ENCODE measurements around the gene WWOX.
"Not testable (repeated sequence)": the region's sequence is repeated elsewhere in the genome, so short reads cannot be mapped to it uniquely, and the experiment has no call there.

WWOX gene

GRCh38 chr16:78689536-78689935, 590.1 kb downstream of the WWOX start:
- Histone ChIP-seq H3K36me3 (replicated peaks; ENCODE audit: insufficient read depth, low read length) (no peaks in the 10 kb centered on the region), H3K9ac (ENCODE audit: low read length) (no peak overlapping the region), H3K27me3 (replicated peaks; ENCODE audit: insufficient read depth, low read length) (no peaks in the 10 kb centered on the region), H3K4me2 (ENCODE audit: low read depth, low read length) (no peak overlapping the region), H3K4me1 (ENCODE audit: low read length) (no peaks in the 10 kb centered on the region), H2AFZ (ENCODE audit: low read length) (no peak overlapping the region), H3K9me3 (replicated peaks; ENCODE audit: insufficient read depth, low read length) (no peaks in the 10 kb centered on the region), H3K79me2 (ENCODE audit: low read length) (no peaks in the 10 kb centered on the region), H3K9me2 (replicated peaks; ENCODE audit: insufficient read depth, low read length) (no peaks in the 10 kb centered on the region), H4K20me1 (ENCODE audit: insufficient read depth, low read length) (no peaks in the 10 kb centered on the region), H3F3A (ENCODE audit: insufficient read depth, low read length) (peaks cover 41% of the 10 kb centered on the region), H3K4me3 (ENCODE audit: low read length) (no peak overlapping the region), H3K27ac (ENCODE audit: low read length) (no peak overlapping the region)
- no peak for DNase-seq
- no peak for TF ChIP-seq CTCF (IDR thresholded peaks at IDR 0.05; ENCODE audit: low read length)
- TF ChIP-seq EZH2 (optimal IDR thresholded peaks at IDR 0.05; ENCODE audit: low read depth, low read length): no peak
- TF ChIP-seq EZH2phosphoT487 (IDR thresholded peaks at IDR 0.05; ENCODE audit: low read length): no peak

- DNase-seq: no peak
- H3K9me3 ChIP-seq (replicated peaks; ENCODE audit: insufficient read depth, low read length): no peaks in the 10 kb centered on the region
- H3K27ac ChIP-seq (ENCODE audit: low read length): no peak overlapping the region
- no peaks in the 10 kb centered on the region for H3K79me2 ChIP-seq (ENCODE audit: low read length)
- no peak overlapping the region for H3K9ac ChIP-seq (ENCODE audit: low read length)
- H2AFZ ChIP-seq (ENCODE audit: low read length): no peak overlapping the region
- H4K20me1 ChIP-seq (ENCODE audit: insufficient read depth, low read length): no peaks in the 10 kb centered on the region
- no peaks in the 10 kb centered on the region for H3K36me3 ChIP-seq (replicated peaks; ENCODE audit: insufficient read depth, low read length)
- no peaks in the 10 kb centered on the region for H3K27me3 ChIP-seq (replicated peaks; ENCODE audit: insufficient read depth, low read length)
- H3K9me2 ChIP-seq (replicated peaks; ENCODE audit: insufficient read depth, low read length): no peaks in the 10 kb centered on the region
- no peak overlapping the region for H3K4me3 ChIP-seq (ENCODE audit: low read length)
- peaks cover 34% of the 10 kb centered on the region for H3F3A ChIP-seq (ENCODE audit: insufficient read depth, low read length)
- no peak overlapping the region for H3K4me2 ChIP-seq (ENCODE audit: low read depth, low read length)
- H3K4me1 ChIP-seq (ENCODE audit: low read length): no peaks in the 10 kb centered on the region
- no peak for TF ChIP-seq EZH2 (optimal IDR thresholded peaks at IDR 0.05; ENCODE audit: low read depth, low read length)
- TF ChIP-seq EZH2phosphoT487 (IDR thresholded peaks at IDR 0.05; ENCODE audit: low read length): no peak
- TF ChIP-seq CTCF (IDR thresholded peaks at IDR 0.05; ENCODE audit: low read length): no peak
Observed at GRCh38 chr16:78690510-78690909, 591.1 kb downstream of the WWOX start.

DNA sequence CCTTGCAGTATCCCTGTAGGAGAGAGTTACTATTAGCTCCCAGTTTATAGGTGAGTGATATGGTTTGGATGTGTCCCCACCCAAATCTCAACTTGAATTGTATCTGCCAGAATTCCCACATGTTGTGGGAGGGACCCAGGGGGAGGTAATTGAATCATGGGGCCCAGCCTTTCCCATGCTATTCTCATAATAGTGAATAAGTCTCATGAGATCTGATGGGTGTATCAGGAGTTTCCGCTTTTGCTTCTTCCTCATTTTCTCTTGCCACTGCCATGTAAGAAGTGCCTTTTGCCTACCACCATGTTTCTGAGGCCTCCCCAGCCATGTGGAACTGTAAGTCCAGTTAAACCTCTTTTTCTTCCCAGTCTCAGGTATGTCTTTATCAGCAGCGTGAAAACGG, 592.3 kb downstream of the WWOX start:
- H3K9me2 ChIP-seq (replicated peaks; ENCODE audit: insufficient read depth, low read length); H2AFZ ChIP-seq (ENCODE audit: low read length); H3K9ac ChIP-seq (ENCODE audit: low read length); H3K9me3 ChIP-seq (replicated peaks; ENCODE audit: insufficient read depth, low read length); H3K4me3 ChIP-seq (ENCODE audit: low read length); H4K20me1 ChIP-seq (ENCODE audit: insufficient read depth, low read length); H3K27ac ChIP-seq (ENCODE audit: low read length); H3K36me3 ChIP-seq (replicated peaks; ENCODE audit: insufficient read depth, low read length); H3K79me2 ChIP-seq (ENCODE audit: low read length); DNase-seq; H3K4me1 ChIP-seq (ENCODE audit: low read length); H3K4me2 ChIP-seq (ENCODE audit: low read depth, low read length); H3K27me3 ChIP-seq (replicated peaks; ENCODE audit: insufficient read depth, low read length): not testable (repeated sequence)
- H3F3A ChIP-seq (ENCODE audit: insufficient read depth, low read length): peaks cover 40% of the 10 kb centered on the region

GRCh38 chr16:78693496-78693895, 594.0 kb downstream of the WWOX start:
- Histone ChIP-seq H4K20me1 (ENCODE audit: insufficient read depth, low read length) (no peaks in the 10 kb centered on the region), H3K27ac (ENCODE audit: low read length) (no peak overlapping the region), H3K79me2 (ENCODE audit: low read length) (peaks cover 8% of the 10 kb centered on the region), H3K4me3 (ENCODE audit: low read length) (no peak overlapping the region), H3F3A (ENCODE audit: insufficient read depth, low read length) (peaks cover 39% of the 10 kb centered on the region), H2AFZ (ENCODE audit: low read length) (no peak overlapping the region), H3K9ac (ENCODE audit: low read length) (no peak overlapping the region), H3K4me1 (ENCODE audit: low read length) (no peaks in the 10 kb centered on the region), H3K36me3 (replicated peaks; ENCODE audit: insufficient read depth, low read length) (no peaks in the 10 kb centered on the region), H3K27me3 (replicated peaks; ENCODE audit: insufficient read depth, low read length) (no peaks in the 10 kb centered on the region), H3K9me2 (replicated peaks; ENCODE audit: insufficient read depth, low read length) (no peaks in the 10 kb centered on the region), H3K4me2 (ENCODE audit: low read depth, low read length) (no peak overlapping the region), H3K9me3 (replicated peaks; ENCODE audit: insufficient read depth, low read length) (no peaks in the 10 kb centered on the region)
- TF ChIP-seq EZH2phosphoT487 (IDR thresholded peaks at IDR 0.05; ENCODE audit: low read length) (no peak), CTCF (IDR thresholded peaks at IDR 0.05; ENCODE audit: low read length) (no peak), EZH2 (optimal IDR thresholded peaks at IDR 0.05; ENCODE audit: low read depth, low read length) (no peak)
- no peak for DNase-seq

All from MM.1S (cell line).